NOMO-1 (cell line): Measurements from ENCODE around the gene ANXA8.
A peak's percentile ranks its signal among the peaks of the same experiment; 100 is the strongest.

Source experiments
- DNase-seq, 2 experiments: peaks; one replicate each; lab custom pipeline; 2025; ENCODE audit not compliant: unreplicated experiment in 2 of 2; lab: John Stamatoyannopoulos, UW

Gene ANXA8

GRCh38 chr10:47449102-47449978, 34.6 kb downstream of the ANXA8 start:
- peak in 1 of 2 experiments; percentile 25 for DNase-seq

- no peak for DNase-seq
Measured at GRCh38 chr10:47447705-47448104, 36.2 kb downstream of the ANXA8 start.

- no peak for DNase-seq
Measured at GRCh38 chr10:47447209-47447608, 36.7 kb downstream of the ANXA8 start.

GRCh38 chr10:47445720-47446119, 38.2 kb downstream of the ANXA8 start:
- no peak for DNase-seq

GRCh38 chr10:47444047-47444446, 39.9 kb downstream of the ANXA8 start:
- DNase-seq = no peak

GRCh38 chr10:47443145-47443544, 40.8 kb downstream of the ANXA8 start:
- DNase-seq = no peak

GRCh38 chr10:47442351-47442750, 41.6 kb downstream of the ANXA8 start:
- DNase-seq = no peak

GRCh38 chr10:47441938-47442337, 42.0 kb downstream of the ANXA8 start:
- no peak for DNase-seq

GRCh38 chr10:47440207-47440606, 43.7 kb downstream of the ANXA8 start:
- no peak for DNase-seq

GRCh38 chr10:47438857-47439474, 44.9 kb downstream of the ANXA8 start:
- no peak for DNase-seq

GRCh38 chr10:47435081-47435480, 48.8 kb downstream of the ANXA8 start:
- no peak for DNase-seq

- DNase-seq = no peak
Measured at GRCh38 chr10:47425813-47426419, 58.0 kb downstream of the ANXA8 start.

- DNase-seq = no peak
Measured at GRCh38 chr10:47424231-47424630, 59.7 kb downstream of the ANXA8 start.

- no peak for DNase-seq
Measured at GRCh38 chr10:47423476-47423875, 60.4 kb downstream of the ANXA8 start.

- no peak for DNase-seq
Measured at GRCh38 chr10:47421057-47421952, 62.6 kb downstream of the ANXA8 start.

GRCh38 chr10:47420305-47421056, 63.4 kb downstream of the ANXA8 start:
- DNase-seq = no peak

GRCh38 chr10:47419421-47419820, 64.5 kb downstream of the ANXA8 start:
- no peak for DNase-seq

- no peak for DNase-seq
Measured at GRCh38 chr10:47418966-47419365, 64.9 kb downstream of the ANXA8 start.

- no peak for DNase-seq
Measured at GRCh38 chr10:47418321-47418720, 65.6 kb downstream of the ANXA8 start.
